MM.1S (cell line): ENCODE results near the gene POLR2J.

Experiments
- EZH2phosphoT487 ChIP-seq: fragments of 300-600 bp; sonication (generic); IDR thresholded peaks from 2 replicates; pipeline ENCODE4 v1.6.1; 2018; ENCODE audit warnings: antibody characterized with exemption, low read length
- TF ChIP-seq, protein P1 (sequence below): fragments of 300-600 bp; sonication (generic); IDR thresholded peaks from 2 replicates; pipeline ENCODE4 v1.5.1; 2016; ENCODE audit warnings: antibody characterized with exemption, low read length, mixed read lengths

- no peak for TF ChIP-seq EZH2phosphoT487
- TF ChIP-seq, protein P1, sequence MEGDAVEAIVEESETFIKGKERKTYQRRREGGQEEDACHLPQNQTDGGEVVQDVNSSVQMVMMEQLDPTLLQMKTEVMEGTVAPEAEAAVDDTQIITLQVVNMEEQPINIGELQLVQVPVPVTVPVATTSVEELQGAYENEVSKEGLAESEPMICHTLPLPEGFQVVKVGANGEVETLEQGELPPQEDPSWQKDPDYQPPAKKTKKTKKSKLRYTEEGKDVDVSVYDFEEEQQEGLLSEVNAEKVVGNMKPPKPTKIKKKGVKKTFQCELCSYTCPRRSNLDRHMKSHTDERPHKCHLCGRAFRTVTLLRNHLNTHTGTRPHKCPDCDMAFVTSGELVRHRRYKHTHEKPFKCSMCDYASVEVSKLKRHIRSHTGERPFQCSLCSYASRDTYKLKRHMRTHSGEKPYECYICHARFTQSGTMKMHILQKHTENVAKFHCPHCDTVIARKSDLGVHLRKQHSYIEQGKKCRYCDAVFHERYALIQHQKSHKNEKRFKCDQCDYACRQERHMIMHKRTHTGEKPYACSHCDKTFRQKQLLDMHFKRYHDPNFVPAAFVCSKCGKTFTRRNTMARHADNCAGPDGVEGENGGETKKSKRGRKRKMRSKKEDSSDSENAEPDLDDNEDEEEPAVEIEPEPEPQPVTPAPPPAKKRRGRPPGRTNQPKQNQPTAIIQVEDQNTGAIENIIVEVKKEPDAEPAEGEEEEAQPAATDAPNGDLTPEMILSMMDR: no peak
Measured at GRCh38 chr7:102439963-102440795, 38.5 kb downstream of the POLR2J start.
